Tibial nerve (tissue), 3 donors: ENCODE results near the gene SAPCD2.

Experiments used
- POLR2A ChIP-seq, 2 donors: fragments of 450-650 bp; IDR thresholded peaks; one replicate each; pipeline ENCODE4 v1.6.1; 2017; ENCODE audit warnings: antibody characterized with exemption in 2 of 2, mild to moderate bottlenecking in 2 of 2, moderate library complexity in 2 of 2
- TF ChIP-seq, protein P1 (sequence below), 5 experiments: fragments of 200-600 bp in 3 of 5; fragments of 450-650 bp in 2 of 5; sonication (generic) in 3 of 5; IDR thresholded peaks; one replicate each; pipeline ENCODE4 v1.5.1; 2016 to 2019; ENCODE audit warnings: antibody characterized with exemption in 5 of 5, mild to moderate bottlenecking in 3 of 5, moderate library complexity in 2 of 5

DNA sequence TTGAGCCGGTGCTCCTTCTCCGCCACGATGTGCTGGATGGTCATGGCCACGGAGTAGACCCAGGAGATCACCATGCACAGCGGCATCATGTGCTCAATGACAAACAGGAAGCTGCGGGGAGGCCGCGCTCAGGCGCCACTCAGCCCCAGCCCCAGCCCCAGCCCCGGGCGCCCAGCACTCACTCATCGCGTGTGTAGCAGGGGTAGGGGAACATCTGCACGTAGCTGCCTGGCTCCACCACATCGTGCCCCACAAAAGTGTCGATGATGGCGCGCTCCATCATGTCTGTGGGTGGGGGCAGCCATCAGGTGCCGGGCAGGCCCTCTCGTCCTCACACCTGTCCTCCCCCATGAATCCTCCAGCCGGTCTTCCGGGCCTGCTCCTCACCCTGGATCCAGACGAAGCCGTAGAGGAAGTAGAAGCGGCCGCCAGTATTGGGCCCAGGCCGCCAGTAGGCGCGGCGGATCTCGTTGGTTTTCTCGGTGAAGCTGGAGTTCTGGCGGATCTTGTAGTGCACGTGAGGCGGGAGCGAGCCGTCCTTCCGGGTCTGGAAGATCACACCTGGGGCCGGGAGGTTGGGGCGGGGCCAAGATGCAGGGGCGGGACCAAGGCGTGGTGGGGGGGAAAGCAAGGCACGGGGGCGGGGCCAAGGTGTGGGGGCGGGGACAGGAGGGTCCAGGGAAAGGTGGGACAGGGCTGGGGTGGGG is 52.4 kb downstream of the SAPCD2 start:
- TF ChIP-seq POLR2A (IDR thresholded peaks at IDR 0.05): no peak
- TF ChIP-seq, protein P1, sequence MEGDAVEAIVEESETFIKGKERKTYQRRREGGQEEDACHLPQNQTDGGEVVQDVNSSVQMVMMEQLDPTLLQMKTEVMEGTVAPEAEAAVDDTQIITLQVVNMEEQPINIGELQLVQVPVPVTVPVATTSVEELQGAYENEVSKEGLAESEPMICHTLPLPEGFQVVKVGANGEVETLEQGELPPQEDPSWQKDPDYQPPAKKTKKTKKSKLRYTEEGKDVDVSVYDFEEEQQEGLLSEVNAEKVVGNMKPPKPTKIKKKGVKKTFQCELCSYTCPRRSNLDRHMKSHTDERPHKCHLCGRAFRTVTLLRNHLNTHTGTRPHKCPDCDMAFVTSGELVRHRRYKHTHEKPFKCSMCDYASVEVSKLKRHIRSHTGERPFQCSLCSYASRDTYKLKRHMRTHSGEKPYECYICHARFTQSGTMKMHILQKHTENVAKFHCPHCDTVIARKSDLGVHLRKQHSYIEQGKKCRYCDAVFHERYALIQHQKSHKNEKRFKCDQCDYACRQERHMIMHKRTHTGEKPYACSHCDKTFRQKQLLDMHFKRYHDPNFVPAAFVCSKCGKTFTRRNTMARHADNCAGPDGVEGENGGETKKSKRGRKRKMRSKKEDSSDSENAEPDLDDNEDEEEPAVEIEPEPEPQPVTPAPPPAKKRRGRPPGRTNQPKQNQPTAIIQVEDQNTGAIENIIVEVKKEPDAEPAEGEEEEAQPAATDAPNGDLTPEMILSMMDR (IDR thresholded peaks at IDR 0.05): no peak
